SK-N-SH (cell line): ENCODE measurements around the gene LRRC1. TPM values are rescaled to one million over a fixed set of nuclear protein-coding genes. Genes with fewer than 3 reads are reported as not detected.

Source experiments
- CTCF ChIA-PET: fragments of 300-600, 350-600 bp; formaldehyde crosslinking; extraction: SDS; loops from one replicate; lab custom pipeline; 2021; lab: Yijun Ruan, JAX
- POLR2A ChIA-PET: fragments of 350-600 bp; sonication (Branson Sonifier 250); formaldehyde crosslinking; extraction: SDS; loops from one replicate; lab custom pipeline; 2020; ENCODE audit warnings: antibody characterized with exemption, inconsistent platforms; lab: Yijun Ruan, JAX
- DNase-seq: peaks from one replicate; pipeline ENCODE4 v3.0.0; 2012
- H2AFZ ChIP-seq: fragments of 200-600 bp; sonication (generic); 2 replicates; pipeline ENCODE4 v1.8.1; 2016; ENCODE audit warnings: antibody characterized with exemption, mild to moderate bottlenecking, low read depth
- H3F3A ChIP-seq: fragments of 200-600 bp; sonication (generic); replicated peaks from 2 replicates; pipeline ENCODE3; 2016; ENCODE audit warnings: antibody characterized with exemption, mild to moderate bottlenecking; ENCODE audit not compliant: insufficient read depth
- H3K27ac ChIP-seq, 2 experiments: fragments of 200-500 bp in 1 of 2; fragments of 200-600 bp in 1 of 2; sonication (Bioruptor generic) in 1 of 2; sonication (generic), shearing (Covaris generic) in 1 of 2; 2 replicates each; pipeline versions ENCODE4 v1.5.1 to v1.6.1; 2014 to 2016; ENCODE audit warnings: low read depth in 2 of 2, inconsistent platforms in 1 of 2, low read length in 1 of 2, mild to moderate bottlenecking in 1 of 2, mixed read lengths in 1 of 2
- H3K27me3 ChIP-seq: fragments of 200-600 bp; sonication (generic), shearing (Covaris generic); 2 replicates; pipeline ENCODE4 v1.6.1; 2016; ENCODE audit warnings: mixed run types; ENCODE audit not compliant: insufficient read depth
- H3K36me3 ChIP-seq, 2 experiments: fragments of 200-500 bp in 1 of 2; fragments of 200-600 bp in 1 of 2; sonication (Bioruptor generic) in 1 of 2; sonication (generic) in 1 of 2; replicated peaks in 1 of 2; 2 replicates each; pipeline versions ENCODE3 to v1.5.1; 2014 to 2016; ENCODE audit warnings: low read length in 1 of 2, mild to moderate bottlenecking in 1 of 2; ENCODE audit not compliant: insufficient read depth in 2 of 2, control insufficient read depth in 1 of 2
- H3K4me1 ChIP-seq, 2 experiments: fragments of 200-500 bp in 1 of 2; fragments of 200-600 bp in 1 of 2; sonication (Bioruptor generic) in 1 of 2; sonication (generic), shearing (Covaris generic) in 1 of 2; 2 replicates each; pipeline versions ENCODE4 v1.5.1 to v1.6.1; 2014 to 2016; ENCODE audit warnings: low read depth in 1 of 2, low read length in 1 of 2, mixed run types in 1 of 2; ENCODE audit not compliant: insufficient read depth in 2 of 2, control insufficient read depth in 1 of 2
- H3K4me2 ChIP-seq: fragments of 200-600 bp; sonication (generic), shearing (Covaris generic); 2 replicates; pipeline ENCODE4 v1.6.1; 2017; ENCODE audit warnings: mixed run types
- H3K4me3 ChIP-seq, 2 experiments: fragments of 200-500 bp in 1 of 2; fragments of 200-600 bp in 1 of 2; sonication (Bioruptor generic) in 1 of 2; sonication (generic), shearing (Covaris generic) in 1 of 2; 2 replicates each; pipeline versions ENCODE4 v1.5.1 to v1.8.1; 2014 to 2016; ENCODE audit warnings: low read depth in 2 of 2, inconsistent platforms in 1 of 2, low read length in 1 of 2, mild to moderate bottlenecking in 1 of 2, mixed read lengths in 1 of 2, moderate library complexity in 1 of 2
- H3K79me2 ChIP-seq: fragments of 200-600 bp; sonication (generic); 2 replicates; pipeline ENCODE4 v1.8.1; 2017; ENCODE audit warnings: mild to moderate bottlenecking; ENCODE audit not compliant: insufficient read depth
- H3K9ac ChIP-seq: fragments of 200-600 bp; sonication (generic); 2 replicates; pipeline ENCODE4 v1.6.1; 2017; ENCODE audit warnings: mixed run types
- H3K9me2 ChIP-seq: fragments of 200-600 bp; sonication (generic); 2 replicates; pipeline ENCODE4 v1.6.1; 2017; ENCODE audit warnings: mixed run types
- H3K9me3 ChIP-seq: fragments of 200-600 bp; sonication (generic); 2 replicates; pipeline ENCODE4 v1.6.1; 2017; ENCODE audit warnings: mixed run types, mild to moderate bottlenecking, moderate library complexity
- H4K20me1 ChIP-seq: fragments of 200-600 bp; sonication (generic); 2 replicates; pipeline ENCODE4 v1.6.1; 2017; ENCODE audit warnings: mild to moderate bottlenecking, mixed run types; ENCODE audit not compliant: insufficient read depth
- ELF1 ChIP-seq: IDR thresholded peaks from 2 replicates; pipeline ENCODE4 v1.4.0; 2012
- EZH2phosphoT487 ChIP-seq: fragments of 200-600 bp; sonication (generic); IDR thresholded peaks from 2 replicates; pipeline ENCODE4 v1.6.1; 2017; ENCODE audit warnings: low read depth, mixed run types, mild to moderate bottlenecking, antibody characterized with exemption, moderate library complexity, borderline replicate concordance
- FOSL2 ChIP-seq: IDR thresholded peaks from 2 replicates; pipeline ENCODE4 v1.4.0; 2012; ENCODE audit warnings: low read depth, mild to moderate bottlenecking, moderate library complexity, borderline replicate concordance
- FOXJ3 ChIP-seq: sonication (generic); formaldehyde crosslinking; IDR thresholded peaks from 2 replicates; pipeline ENCODE4 v1.5.1; 2020; ENCODE audit warnings: mild to moderate bottlenecking, missing genetic modification reagents
- GABPA ChIP-seq: IDR thresholded peaks from 2 replicates; pipeline ENCODE4 v1.4.0; 2012; ENCODE audit warnings: low read depth, mild to moderate bottlenecking
- GATA2 ChIP-seq: sonication (generic); formaldehyde crosslinking; IDR thresholded peaks from 2 replicates; pipeline ENCODE4 v1.5.0; 2020; ENCODE audit warnings: mild to moderate bottlenecking, missing genetic modification reagents
- MAX ChIP-seq: IDR thresholded peaks from 2 replicates; pipeline ENCODE4 v1.4.0; 2012; ENCODE audit warnings: low read depth
- NFIC ChIP-seq: IDR thresholded peaks from 2 replicates; pipeline ENCODE4 v1.4.0; 2012; ENCODE audit warnings: borderline replicate concordance
- NRF1 ChIP-seq: IDR thresholded peaks from 2 replicates; pipeline ENCODE4 v1.6.1; 2012; ENCODE audit warnings: low read depth, mild to moderate bottlenecking, low read length
- RAD21 ChIP-seq: IDR thresholded peaks from 2 replicates; pipeline ENCODE4 v1.6.1; 2012; ENCODE audit warnings: mild to moderate bottlenecking, low read length
- RCOR1 ChIP-seq: fragments of 150-350 bp; IDR thresholded peaks from 2 replicates; pipeline ENCODE4 v1.6.1; 2017; ENCODE audit warnings: antibody characterized with exemption, low read length
- REST ChIP-seq: IDR thresholded peaks from 2 replicates; pipeline ENCODE4 v1.6.1; 2012; ENCODE audit warnings: mild to moderate bottlenecking, low read depth, low read length, moderate library complexity
- RFX5 ChIP-seq: IDR thresholded peaks from 2 replicates; pipeline ENCODE4 v1.6.1; 2012; ENCODE audit warnings: mild to moderate bottlenecking, improper control_type of control experiment, low read length
- RXRA ChIP-seq: IDR thresholded peaks from 2 replicates; pipeline ENCODE4 v1.4.0; 2012; ENCODE audit warnings: low read depth, mild to moderate bottlenecking, borderline replicate concordance
- SIN3A ChIP-seq: IDR thresholded peaks from 2 replicates; pipeline ENCODE4 v1.6.1; 2012; ENCODE audit warnings: low read depth, mild to moderate bottlenecking, low read length, moderate library complexity, borderline replicate concordance
- SMC3 ChIP-seq: IDR thresholded peaks from 2 replicates; pipeline ENCODE4 v1.6.1; 2012; ENCODE audit warnings: low read depth, low read length, improper control_type of control experiment
- TCF12 ChIP-seq: IDR thresholded peaks from 2 replicates; pipeline ENCODE4 v1.4.0; 2012
- TEAD4 ChIP-seq: IDR thresholded peaks from 2 replicates; pipeline ENCODE4 v1.4.0; 2012; ENCODE audit warnings: mild to moderate bottlenecking, borderline replicate concordance; ENCODE audit not compliant: insufficient read depth
- USF1 ChIP-seq: IDR thresholded peaks from 2 replicates; pipeline ENCODE4 v1.4.0; 2012; ENCODE audit warnings: low read depth, borderline replicate concordance
- USF2 ChIP-seq: fragments of 150-350 bp; IDR thresholded peaks from 2 replicates; pipeline ENCODE4 v1.6.1; 2017; ENCODE audit warnings: antibody characterized with exemption, low read length, low read depth, borderline replicate concordance
- YY1 ChIP-seq: IDR thresholded peaks from 2 replicates; pipeline ENCODE4 v1.4.0; 2012; ENCODE audit warnings: low read depth, mild to moderate bottlenecking
- WGBS: methylation state at CpG from one replicate; pipeline ENCODE4 v1.1.6; 2017; ENCODE audit warnings: low lambda C conversion rate; 5-methylcytosine and 5-hydroxymethylcytosine counted together
- polyA plus RNA-seq, 3 experiments: library from polyadenylated mRNA; depleted of rRNA; stranded (reverse); fragments of >200 nt; gene quantifications; 2 replicates each; pipeline ENCODE4 v1.2.3, GENCODE V29; 2012

The LRRC1 gene
- polyA plus RNA-seq, 1 of the 3 experiments (the other 2 are of a cell fraction) = 0.84 TPM

DNA sequence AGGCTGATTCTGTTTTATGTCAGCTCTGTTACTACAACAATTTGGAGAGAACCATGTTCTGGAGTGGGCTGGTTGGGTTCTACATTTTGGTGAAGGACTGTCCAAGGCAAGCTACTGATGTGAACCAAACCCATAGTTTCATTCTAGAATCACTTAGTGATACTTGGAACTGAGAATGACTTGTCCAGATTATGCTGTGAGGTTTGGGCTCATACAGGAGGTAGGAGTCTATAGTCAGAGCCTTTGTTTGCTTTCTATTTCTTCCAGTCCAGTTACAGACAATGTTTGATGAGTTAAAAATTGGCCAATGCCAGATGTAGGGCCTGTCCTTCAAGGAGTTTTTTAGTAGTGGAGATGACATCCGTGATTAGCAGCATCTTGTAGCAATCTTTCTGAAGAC lies 97.9 kb downstream of the LRRC1 start:
- H3K4me1 ChIP-seq = no peaks in the 10 kb centered on the region
- no peaks in the 10 kb centered on the region for H3K36me3 ChIP-seq
- H3K79me2 ChIP-seq = no peaks in the 10 kb centered on the region
- H3K27me3 ChIP-seq = no peaks in the 10 kb centered on the region
- no peak for DNase-seq
- no peaks in the 10 kb centered on the region for H4K20me1 ChIP-seq
- H3K4me3 ChIP-seq = no peak overlapping the region
- no peak for TF ChIP-seq USF1
- no peak for TF ChIP-seq EZH2phosphoT487
- no peak for TF ChIP-seq MAX
- TF ChIP-seq RFX5 = no peak
- TF ChIP-seq GATA2 = no peak
- TF ChIP-seq FOSL2 = no peak
- no peak for TF ChIP-seq SMC3
- no peak for TF ChIP-seq NRF1
- no peak for TF ChIP-seq ELF1
- TF ChIP-seq GABPA = no peak
- no peak for TF ChIP-seq SIN3A
- TF ChIP-seq, all 33 proteins: peak for 0
- H3K27ac ChIP-seq = no peak overlapping the region
- ChIA-PET POLR2A (no interaction called here), CTCF (no interaction called here)
- H2AFZ ChIP-seq = no peak overlapping the region
- H3K9me3 ChIP-seq = no peaks in the 10 kb centered on the region
- no peak overlapping the region for H3K4me2 ChIP-seq
- 19% methylated on average over 1 of the region's 1 CpG for WGBS
- H3K9ac ChIP-seq = no peak overlapping the region
- H3K9me2 ChIP-seq = no peaks in the 10 kb centered on the region
- no peaks in the 10 kb centered on the region for H3F3A ChIP-seq

DNA sequence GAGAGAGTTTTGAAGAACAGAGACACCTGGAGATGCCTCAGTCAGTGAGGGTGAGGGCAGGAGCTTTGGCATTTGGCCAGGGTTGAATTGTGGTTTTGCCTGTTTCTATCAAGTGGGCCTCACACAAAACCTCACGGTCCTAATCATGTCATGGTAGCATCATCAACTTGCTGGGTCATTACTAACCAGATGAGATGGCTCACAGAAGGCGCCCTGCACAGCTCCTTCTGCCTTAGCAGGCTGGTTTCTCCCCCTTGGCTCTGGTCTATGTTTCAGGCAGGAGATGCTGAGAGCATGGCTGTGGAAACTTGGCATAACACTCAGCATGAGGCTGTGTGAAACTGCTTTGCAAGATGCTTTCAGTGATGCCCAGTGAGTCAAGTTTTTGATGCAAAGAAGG lies 99.3 kb downstream of the LRRC1 start:
- no peak overlapping the region for H3K27ac ChIP-seq
- ChIA-PET CTCF (no interaction called here), POLR2A (no interaction called here)
- H3K9me2 ChIP-seq = no peaks in the 10 kb centered on the region
- no peak overlapping the region for H3K4me3 ChIP-seq
- no peaks in the 10 kb centered on the region for H4K20me1 ChIP-seq
- H3K4me1 ChIP-seq = no peaks in the 10 kb centered on the region
- H3F3A ChIP-seq = no peaks in the 10 kb centered on the region
- no peaks in the 10 kb centered on the region for H3K36me3 ChIP-seq
- no peaks in the 10 kb centered on the region for H3K9me3 ChIP-seq
- 7% methylated on average over 2 of the region's 2 CpGs for WGBS
- no peak overlapping the region for H3K9ac ChIP-seq
- H3K79me2 ChIP-seq = no peaks in the 10 kb centered on the region
- DNase-seq = no peak
- H3K27me3 ChIP-seq = no peaks in the 10 kb centered on the region
- H2AFZ ChIP-seq = no peak overlapping the region
- no peak overlapping the region for H3K4me2 ChIP-seq
- TF ChIP-seq NRF1 (no peak), RFX5 (no peak), USF1 (no peak), YY1 (no peak), RXRA (no peak), SMC3 (no peak), FOSL2 (no peak), TEAD4 (no peak), FOXJ3 (CRISPR knock-in tag) (no peak), RCOR1 (no peak), TCF12 (no peak), GABPA (no peak), USF2 (no peak), REST (no peak), SIN3A (no peak), EZH2phosphoT487 (no peak), NFIC (no peak), RAD21 (no peak)
